H1 (cell line): ENCODE measurements around the gene ADGRV1.

Experiments
- EZH2 ChIP-seq: fragments of 200-600 bp; sonication (generic); IDR thresholded peaks from 2 replicates; pipeline ENCODE4 v1.7.1; 2012; ENCODE audit warnings: low read depth, mild to moderate bottlenecking, moderate library complexity, low read length, inconsistent platforms; ENCODE audit not compliant: severe bottlenecking
- JUN ChIP-seq: IDR thresholded peaks from 2 replicates; pipeline ENCODE4 v1.6.1; 2011; ENCODE audit warnings: low read depth, mild to moderate bottlenecking, improper control_type of control experiment, low read length
- POLR2A ChIP-seq, 2 experiments: IDR thresholded peaks; 1 replicate in 1 of 2; 2 replicates in 1 of 2; pipeline ENCODE4 v1.6.1; 2011; ENCODE audit warnings: low read depth in 2 of 2, low read length in 2 of 2, mild to moderate bottlenecking in 2 of 2; ENCODE audit errors: control extremely low read depth in 1 of 2
- SRF ChIP-seq: IDR thresholded peaks from 2 replicates; pipeline ENCODE4 v1.6.1; 2011; ENCODE audit warnings: mild to moderate bottlenecking, low read depth, low read length, moderate library complexity
- TAF1 ChIP-seq: IDR thresholded peaks from 2 replicates; pipeline ENCODE4 v1.6.1; 2011; ENCODE audit warnings: mild to moderate bottlenecking, low read depth, low read length
- TF ChIP-seq, protein P1 (sequence below), 3 experiments: IDR thresholded peaks; 1 replicate in 2 of 3; 2 replicates in 1 of 3; pipeline versions ENCODE4 v1.5.1 to v1.6.1; 2011; ENCODE audit warnings: low read length in 3 of 3, mild to moderate bottlenecking in 3 of 3, inconsistent platforms in 2 of 3, low read depth in 1 of 3, moderate library complexity in 1 of 3; ENCODE audit not compliant: insufficient read depth in 1 of 3; ENCODE audit errors: control extremely low read depth in 1 of 3

DNA sequence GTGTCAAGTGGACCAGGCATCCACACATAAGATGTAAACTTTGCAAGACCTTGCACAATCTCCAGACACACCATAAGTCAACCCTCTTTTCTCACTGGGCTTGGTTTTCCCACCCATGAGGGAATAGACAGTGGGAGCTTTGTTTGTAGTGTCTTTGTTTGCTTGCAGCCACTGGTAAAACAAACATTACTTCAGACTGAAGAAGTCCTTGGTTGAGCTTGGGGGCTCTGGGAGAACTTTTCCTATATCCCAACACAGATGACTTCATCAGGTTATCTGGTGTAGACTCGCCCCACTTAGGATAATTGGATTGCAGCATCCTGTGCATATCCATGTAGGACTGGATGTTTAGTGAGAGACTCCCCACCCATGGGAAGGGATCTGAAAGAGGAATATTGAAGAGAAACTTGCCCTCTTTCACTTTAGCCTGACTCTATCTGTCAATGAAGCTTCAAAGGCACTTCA, 11.5 kb upstream of the ADGRV1 start:
- TF ChIP-seq TAF1 (no peak), EZH2 (no peak), POLR2A (IDR thresholded peaks at IDR 0.05; ENCODE audit: control extremely low read depth in 1 of 2, low read depth in 2 of 2, low read length in 2 of 2) (no peak), SRF (no peak), JUN (no peak)
- TF ChIP-seq, protein P1, sequence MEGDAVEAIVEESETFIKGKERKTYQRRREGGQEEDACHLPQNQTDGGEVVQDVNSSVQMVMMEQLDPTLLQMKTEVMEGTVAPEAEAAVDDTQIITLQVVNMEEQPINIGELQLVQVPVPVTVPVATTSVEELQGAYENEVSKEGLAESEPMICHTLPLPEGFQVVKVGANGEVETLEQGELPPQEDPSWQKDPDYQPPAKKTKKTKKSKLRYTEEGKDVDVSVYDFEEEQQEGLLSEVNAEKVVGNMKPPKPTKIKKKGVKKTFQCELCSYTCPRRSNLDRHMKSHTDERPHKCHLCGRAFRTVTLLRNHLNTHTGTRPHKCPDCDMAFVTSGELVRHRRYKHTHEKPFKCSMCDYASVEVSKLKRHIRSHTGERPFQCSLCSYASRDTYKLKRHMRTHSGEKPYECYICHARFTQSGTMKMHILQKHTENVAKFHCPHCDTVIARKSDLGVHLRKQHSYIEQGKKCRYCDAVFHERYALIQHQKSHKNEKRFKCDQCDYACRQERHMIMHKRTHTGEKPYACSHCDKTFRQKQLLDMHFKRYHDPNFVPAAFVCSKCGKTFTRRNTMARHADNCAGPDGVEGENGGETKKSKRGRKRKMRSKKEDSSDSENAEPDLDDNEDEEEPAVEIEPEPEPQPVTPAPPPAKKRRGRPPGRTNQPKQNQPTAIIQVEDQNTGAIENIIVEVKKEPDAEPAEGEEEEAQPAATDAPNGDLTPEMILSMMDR (IDR thresholded peaks at IDR 0.05; ENCODE audit: control extremely low read depth in 1 of 3, insufficient read depth in 1 of 3, low read depth in 1 of 3, low read length in 3 of 3) = no peak
